NCI-H69 (cell line): ENCODE data around the gene NLN.
"Not testable (repeated sequence)": the region's sequence is repeated elsewhere in the genome, so short reads cannot be mapped to it uniquely, and the experiment has no call there.

ENCODE experiments used
- DNase-seq: peaks from one replicate; lab custom pipeline; 2025; lab: John Stamatoyannopoulos, UW

The NLN gene

DNA sequence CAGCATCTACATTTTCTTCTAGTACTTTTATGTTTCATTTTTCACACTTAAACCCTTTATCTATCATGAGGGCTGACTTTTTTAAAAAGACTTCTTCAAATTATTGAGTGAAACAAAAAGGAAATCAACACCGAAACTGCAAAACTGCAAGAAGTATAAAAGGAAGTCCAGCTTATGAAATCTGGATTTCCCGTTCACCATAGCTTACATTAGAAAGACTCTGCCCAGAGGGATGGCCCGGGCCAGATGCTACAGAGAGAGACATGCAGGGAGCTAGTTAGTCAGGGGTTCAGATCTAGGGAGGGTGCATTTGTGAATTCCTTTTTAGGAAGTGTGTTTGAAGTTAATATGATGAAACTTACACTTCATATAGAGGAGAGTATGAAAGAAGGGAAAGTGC lies 10.0 kb downstream of the NLN start:
- not testable (repeated sequence) for DNase-seq

DNA sequence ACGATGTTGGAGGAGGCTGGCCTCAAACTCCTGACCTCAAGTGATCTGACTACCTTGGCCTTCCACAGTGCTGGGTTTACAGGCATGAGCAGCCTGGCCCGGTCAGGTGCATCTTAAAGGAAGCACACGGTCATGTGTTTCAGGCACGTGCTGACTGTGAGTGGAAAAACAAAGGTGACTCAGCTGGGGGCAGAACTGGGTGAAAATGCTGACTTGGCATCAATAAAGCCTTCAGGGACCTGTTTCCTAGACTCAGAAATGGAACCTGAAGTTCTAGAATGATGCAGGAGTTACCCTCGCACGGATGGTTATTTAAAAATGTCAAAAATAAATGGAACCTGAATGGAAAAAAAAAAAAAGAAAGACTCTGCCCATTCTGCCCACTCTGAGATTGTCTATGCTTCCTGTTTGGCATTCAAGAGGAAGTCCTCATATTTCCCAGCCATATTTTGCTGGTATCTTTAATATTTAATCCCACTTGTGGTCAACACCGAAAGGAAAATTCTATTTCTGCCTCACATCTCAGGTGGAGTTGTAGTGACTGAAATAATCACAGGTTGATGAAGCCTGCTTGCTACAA lies 12.3 kb downstream of the NLN start:
- not testable (repeated sequence) for DNase-seq

DNA sequence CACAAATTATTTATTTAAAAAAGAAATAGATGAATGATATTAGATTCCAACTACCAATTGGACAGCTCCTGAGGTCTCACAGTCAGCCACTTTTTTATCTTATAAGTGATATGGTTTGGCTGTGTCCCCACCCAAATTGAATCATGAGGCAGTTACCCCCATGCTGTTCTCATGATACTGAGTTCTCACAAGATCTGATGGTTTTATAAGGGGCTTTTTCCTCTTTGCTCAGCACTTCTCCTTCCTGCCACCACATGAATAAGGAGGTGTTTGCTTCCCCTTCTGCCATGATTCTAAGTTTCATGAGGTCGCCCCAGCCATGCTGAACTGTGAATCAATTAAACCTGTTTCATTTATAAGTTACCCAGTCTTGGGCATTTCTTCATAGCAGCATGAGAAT lies 12.9 kb downstream of the NLN start:
- no peak for DNase-seq

DNA sequence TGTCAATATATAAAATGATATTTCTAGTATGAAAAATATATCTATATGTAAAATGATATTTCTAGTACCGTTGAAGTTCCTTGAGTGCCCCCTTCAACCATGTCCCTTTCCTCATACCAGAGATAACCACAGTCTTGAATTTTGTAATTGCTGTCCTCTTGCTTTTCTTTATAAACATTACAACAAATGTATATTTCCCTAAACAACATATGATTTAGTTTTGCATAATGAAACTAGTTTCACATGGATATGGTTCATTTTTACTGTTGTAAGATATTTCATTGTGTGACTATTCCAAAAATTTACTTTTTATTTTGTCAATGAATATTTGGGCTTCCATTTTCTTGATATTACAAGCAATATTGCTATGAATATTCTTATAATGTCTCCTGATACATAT lies 14.0 kb downstream of the NLN start:
- no peak for DNase-seq

DNA sequence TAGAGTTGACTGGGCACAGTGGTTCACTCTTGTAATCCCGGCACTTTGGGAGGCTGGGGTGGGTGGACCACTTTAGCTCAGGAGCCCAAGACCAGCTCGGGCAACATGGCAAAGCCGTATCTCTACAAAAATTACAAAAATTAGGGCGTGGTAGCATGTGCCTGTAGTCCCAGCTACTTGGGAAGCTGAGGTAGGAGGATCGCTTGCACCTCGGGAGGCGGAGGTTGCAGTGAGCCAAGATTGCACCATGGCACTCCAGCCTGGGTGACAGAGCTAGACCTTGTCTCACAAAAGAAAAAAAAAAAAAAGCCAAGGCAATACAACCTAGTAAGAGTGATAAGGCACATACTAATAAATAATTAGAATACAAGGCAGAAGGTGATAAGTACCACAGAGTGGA lies 15.8 kb downstream of the NLN start:
- no peak for DNase-seq

DNA sequence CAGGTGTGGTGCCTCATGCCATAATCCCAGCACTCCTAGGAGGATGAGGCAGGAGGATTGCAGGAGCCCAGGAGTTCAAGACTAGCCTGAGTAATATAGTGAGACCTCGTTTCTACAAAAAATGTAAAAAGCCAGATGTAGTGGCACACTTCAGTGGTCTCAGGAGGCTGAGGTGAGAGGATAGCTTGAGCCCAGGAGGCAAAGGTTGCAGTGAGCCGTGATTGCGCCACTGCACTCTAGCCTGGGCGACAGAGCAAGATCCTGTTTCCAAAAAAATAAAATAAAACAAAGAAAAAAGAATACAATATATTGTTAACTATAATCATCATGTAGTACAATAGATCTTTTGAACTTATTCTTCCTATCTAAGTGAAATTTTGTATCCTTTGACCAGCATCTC lies 16.3 kb downstream of the NLN start:
- no peak for DNase-seq

DNA sequence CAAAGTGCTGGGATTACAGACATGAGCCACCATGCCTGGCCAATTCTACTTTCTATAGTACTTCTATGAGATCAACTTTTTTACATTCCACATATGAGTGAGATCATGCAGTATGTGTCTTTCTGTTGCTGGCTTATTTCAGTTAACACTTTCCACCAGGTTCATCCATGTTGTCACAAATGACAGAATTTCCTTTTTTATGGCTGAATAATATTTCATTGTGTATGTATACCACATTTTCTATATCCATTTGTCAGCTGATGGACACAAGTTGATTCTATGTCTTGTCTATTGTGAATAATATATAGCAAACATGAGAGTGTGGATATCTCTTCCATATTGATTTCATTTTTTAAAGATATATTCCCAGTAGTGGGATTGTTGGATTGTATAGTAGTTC lies 17.2 kb downstream of the NLN start:
- DNase-seq: no peak

DNA sequence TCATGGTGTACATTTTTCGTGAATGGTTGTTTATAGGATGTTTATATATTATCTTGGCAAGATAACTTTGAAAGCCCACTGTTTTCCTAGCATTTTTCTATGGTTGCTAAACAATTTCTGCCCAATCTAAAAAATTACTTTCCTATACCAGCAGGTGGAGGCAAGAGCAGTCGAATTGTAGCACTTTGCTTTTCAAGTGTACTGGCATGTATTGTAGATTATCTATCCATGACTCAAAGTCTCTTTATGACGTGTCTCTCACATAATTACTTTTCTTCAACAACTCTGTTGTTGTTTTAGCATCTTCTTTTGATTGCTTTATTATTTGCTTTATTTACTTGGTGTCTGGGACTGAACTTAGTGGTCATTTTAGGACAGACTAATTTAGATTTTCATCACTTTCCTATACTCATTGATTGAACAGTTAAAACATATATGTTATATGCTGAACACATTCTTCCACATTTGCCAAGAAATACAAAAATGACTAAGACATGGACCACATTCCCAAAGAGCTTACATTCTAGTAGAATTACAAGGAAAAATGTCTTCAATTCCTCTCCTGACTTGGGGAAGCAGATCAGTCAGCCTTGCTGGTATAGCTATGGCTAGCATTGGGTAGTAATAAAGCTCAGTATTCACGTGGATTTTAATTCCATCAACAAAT lies 20.7 kb downstream of the NLN start:
- peak; percentile 53 for DNase-seq

DNA sequence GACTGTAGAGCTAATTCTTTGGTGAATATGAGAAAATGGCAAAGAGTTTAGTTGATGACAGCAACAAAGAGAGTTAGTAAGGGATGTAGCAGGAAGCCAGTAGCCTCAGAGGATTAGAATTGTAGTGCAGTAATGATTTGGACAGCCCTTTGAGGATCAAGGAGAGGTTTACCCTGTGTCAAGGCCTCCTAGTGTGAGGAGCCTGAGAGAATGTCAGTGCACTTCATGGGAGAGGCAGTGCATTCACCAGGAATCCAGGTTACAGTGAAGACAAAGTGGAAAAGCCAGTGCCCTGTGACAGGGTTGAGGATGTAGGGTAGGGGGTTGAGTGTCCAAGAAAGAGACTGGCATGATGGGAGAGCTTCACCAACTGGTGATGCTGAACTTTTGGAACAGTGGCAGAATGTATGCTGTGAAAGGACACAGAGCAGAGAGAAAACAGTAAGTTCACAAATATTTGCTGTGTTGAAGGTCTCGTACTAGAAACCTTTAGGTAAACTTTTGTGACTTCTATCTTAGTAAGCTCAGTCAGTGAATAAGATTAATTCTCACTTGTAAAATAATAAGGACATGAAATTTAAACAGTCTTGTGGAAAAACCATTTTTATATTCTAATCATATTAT lies 27.3 kb downstream of the NLN start:
- no peak for DNase-seq

DNA sequence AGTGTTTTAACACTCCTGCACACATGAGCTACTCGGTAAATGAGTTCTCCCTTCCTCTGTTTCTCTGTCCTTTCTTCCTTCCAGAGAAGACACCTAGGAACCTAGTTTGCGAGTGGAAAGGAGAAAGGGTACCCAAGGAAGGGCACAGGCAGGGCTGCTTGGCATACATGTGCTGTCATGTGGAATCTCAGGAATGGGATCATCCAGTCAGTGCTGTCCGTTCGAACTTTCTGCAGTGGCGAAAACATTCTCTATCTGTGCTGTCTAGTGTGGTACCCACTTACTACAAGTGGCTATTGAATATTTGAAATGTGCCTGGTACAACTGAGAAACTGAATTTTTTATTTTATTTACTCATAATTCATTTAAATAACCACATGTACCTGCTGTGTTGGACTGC lies 28.0 kb downstream of the NLN start:
- no peak for DNase-seq

DNA sequence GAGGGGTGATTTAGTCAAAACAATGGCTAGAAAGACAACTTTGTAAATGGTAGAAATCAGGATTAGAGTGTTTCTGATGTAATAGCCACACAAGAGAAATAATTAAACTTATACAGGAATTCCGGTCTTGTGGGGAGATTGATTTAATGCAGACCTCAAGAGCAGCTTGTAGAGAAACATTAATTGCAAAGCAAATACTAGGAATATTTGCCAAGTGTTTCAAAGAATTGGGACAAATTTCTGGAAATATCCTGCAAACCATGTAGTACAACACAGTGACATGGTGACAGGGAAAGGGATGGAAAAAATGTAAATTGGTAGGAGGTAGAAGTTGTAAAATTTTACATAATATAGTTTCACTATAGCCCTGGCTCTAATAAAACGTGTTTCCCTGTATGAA lies 28.9 kb downstream of the NLN start:
- DNase-seq: no peak

DNA sequence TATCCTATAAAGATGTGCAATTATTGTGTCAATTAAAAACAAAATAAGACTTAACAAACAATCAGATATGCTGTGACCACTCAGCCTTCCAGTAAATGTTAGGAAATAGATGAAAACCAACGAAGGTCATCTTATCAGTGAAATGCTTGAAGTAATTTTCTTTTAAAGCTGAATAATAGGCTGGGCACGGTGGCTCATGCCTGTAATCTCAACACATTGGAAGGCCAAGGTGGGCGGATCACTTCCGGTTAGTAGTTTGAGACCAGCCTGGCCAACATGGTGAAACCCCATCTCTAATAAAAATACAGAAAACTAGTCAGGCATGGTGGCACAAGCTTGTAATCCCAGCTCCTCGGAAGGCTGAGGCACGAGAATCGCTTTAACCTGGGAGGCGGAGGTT lies 31.2 kb downstream of the NLN start:
- no peak for DNase-seq

DNA sequence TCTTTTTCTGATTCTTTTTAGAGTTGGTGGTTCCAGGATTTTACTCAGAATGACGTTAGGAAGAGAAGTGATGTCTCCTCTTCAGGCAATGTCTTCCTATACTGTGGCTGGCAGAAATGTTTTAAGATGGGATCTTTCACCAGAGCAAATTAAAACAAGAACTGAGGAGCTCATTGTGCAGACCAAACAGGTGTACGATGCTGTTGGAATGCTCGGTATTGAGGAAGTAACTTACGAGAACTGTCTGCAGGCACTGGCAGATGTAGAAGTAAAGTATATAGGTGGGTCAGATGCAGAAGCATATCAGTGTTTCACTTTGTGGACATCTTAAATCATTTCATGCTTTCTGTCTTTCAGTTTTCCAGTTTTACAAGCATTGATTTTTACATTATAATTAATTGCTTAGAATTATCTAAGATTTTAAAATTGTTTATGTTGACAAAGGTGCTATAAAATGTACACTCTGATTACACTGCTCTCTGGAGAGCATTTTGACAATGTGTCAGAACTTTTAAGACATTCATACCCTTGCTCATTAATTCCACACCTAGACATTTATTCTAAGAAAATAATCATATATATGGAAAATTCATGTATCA lies 36.6 kb downstream of the NLN start:
- no peak for DNase-seq

DNA sequence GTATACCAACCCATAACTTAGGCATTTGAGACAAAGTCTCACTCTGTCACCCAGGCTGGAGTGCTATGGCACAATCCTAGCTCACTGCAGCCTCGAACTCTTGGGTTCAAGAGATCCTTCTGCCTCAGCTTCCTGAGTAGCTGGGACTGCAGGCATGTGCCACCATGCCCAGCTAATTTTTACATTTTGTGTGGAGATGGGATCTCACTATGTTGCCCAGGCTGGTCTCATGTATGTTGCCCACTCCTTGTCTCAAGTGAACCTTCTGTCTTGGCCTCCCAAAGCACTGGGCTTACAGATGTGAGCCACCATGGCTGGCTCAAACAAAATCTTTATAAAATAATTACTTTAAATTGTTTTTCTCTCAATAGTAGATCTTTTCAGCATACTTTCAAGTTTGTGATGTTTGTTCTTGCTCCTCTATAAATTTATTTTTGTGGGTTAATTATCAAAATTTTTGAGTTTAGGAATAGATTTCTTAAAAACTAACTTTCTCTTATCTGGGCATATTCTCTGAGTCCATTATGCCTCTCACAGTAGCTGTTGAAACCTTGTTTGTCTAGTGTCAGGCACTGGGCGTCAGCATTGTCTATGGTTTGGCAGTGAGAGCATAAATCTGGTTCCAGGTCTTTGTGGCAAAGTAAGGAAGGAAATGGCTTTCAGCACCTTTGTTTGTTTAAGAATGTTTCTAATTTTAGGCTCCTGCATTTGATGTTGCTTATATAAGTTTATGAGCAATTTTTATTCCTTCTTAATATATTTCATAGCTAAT lies 38.7 kb downstream of the NLN start:
- DNase-seq: peak; percentile 79

DNA sequence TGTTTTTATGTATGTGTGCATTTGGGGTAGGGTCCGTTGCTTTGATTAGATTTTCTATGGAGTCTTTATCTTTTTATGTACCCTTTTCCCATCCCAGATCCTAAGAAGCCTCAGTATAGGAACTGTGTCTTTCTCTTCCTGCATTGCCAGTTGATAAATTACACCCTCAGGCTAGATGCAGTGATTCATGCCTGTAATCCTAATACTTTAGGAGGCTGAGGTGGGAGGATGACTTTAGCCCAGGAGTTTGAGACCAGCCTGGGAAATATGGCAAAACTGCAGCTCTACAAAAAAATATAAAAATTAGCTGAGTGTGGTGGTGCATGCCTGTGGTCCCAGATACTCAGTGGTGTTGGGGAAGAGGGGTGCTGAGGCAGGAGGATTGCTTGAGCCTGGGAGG lies 40.2 kb downstream of the NLN start:
- peak; percentile 9 for DNase-seq

DNA sequence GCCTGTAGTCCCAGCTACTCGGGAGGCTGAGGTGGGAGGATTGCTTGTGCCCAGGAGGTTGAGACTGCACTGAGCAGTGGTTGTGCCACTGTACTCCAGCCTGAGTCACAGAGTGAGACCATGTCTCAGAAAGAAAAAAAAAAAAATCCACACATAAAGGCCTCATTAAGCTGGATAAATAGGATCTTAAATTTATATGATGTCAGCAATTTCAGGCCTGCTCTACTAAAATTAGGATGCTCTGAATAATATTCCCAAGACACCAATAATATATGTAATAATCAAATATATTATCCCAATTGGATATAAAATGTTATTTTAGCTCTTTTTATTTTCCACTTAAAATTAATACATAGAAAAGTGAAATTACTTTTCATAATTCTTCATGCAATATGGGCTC lies 43.6 kb downstream of the NLN start:
- no peak for DNase-seq

DNA sequence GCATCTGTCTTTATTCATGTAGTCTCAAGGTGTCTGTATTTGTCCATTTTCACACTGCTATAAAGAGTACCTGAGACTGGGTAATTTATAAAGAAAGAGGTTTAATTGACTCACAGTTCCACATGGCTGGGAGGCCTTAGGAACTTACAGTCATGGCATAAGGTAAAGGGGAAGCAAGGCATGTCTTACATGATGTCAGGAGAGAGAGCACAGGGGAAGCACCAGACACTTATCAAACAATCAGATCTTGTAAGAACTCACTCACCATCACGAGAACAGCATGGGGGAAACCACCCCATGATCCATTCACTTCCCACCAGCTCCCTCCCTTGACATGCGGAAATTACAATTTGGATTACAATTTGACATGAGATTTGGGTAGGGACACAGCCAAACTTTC lies 44.2 kb downstream of the NLN start:
- DNase-seq: no peak

DNA sequence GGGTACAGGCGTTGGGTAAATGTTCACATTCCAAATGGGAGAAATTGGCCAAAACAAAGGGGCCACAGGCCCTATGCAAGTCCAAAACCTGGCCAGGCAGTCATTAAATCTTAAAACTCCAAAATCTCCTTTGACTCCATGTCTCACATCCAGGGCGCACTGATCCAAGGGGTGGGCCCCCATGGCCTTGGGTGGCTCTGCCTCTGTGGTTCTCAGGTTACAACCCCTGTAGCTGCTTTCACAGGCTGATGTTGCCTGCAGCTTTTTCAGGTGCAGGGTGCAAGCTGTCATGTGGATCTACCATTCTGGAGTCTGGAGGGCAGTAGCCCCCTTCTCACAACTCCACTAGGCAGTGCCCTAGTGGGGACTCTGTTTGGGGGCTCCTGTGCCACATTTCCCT lies 44.8 kb downstream of the NLN start:
- DNase-seq: no peak

DNA sequence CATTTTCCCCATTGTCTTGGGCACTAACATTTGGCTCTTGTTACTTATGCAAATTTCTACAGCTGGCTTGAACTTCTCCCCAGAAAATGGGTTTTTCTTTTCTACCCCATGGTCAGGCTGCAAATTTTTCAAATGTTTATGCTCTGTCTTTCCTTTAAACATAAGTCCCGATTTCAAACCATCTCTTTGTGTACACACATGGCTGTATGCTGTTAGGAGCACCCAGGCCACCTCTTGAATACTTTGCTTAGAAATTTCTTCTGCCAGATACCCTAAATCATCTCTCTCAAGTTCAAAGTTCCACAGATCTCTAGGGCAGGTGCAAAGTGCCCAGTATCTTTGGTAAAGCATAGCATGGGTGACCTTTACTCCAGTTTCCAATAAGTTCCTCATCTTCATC lies 45.6 kb downstream of the NLN start:
- DNase-seq: no peak

DNA sequence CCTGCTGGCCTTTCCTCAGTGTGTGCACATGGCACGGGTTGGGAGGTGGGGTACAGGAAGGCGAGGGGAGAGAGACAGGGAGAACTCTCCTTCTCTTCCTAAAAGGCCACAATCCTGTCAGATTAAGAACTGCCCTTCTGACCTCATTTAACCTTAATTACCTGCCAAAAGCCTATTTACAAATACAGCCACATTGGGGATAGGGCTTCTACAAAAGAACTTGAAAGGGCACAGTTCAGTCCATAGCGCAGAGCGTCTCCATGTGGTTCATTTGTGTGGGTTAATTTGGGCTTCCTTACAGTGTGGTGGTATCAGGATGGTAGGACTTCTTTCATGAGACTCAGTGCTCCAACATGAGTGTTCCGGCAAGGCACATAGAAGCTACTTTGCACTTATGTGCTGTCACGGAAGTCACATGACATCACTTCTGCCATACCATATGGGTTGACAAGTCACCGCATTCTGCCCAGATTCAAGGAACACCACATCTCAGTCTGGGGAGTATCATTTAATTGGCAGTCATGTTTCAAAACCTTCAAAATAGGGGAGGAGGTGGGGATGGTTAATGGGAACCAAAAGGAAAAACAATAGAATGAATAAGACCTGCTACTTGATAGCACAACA lies 46.8 kb downstream of the NLN start:
- peak; percentile 62 for DNase-seq

DNA sequence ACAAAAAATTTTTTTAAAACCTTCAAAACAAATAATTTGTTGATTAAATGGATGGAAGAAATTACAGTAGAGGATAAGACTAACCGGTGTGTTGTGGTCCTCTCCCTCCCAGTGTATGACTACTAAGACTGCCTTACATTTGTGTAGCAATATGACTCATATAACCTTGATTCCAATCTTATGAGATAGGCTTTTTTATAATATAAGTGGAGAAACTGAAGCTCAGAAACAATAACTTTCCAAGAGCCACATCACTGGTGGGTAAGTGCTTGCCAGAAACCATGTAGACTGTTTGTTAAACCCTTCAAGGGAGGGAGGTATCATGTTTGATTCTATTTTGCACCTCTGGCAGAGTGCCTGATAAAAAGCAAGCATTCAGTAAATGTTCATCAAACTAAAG lies 47.5 kb downstream of the NLN start:
- DNase-seq: peak; percentile 39

DNA sequence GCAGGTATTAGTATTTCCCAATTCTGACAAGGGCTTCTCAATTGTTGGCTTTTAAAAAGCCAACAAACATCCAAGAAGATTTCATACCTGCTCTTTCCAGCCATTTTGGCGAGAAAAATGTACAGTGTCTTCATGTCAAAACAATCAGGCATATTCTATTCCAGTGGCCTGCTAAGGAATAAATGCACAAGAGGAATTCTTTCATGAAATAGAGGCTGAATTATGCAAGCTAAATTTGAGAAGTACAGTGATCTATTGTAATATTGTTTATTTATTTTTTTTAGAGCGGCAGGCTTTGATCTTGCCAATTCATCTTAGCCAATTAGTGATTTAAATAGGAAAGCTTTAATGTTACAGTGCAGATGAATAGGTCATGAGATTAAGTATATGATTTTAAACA lies 49.3 kb downstream of the NLN start:
- no peak for DNase-seq
